Fibroblast of lung (primary cell): ENCODE results near the gene BCL7A.

Experiments
- CTCF ChIP-seq, 2 donors: IDR thresholded peaks in 1 of 2; conservative IDR thresholded peaks in 1 of 2; 1 replicate in 1 of 2; 2 replicates in 1 of 2; pipeline ENCODE4 v1.5.1; 2011 to 2012; ENCODE audit warnings: low read length in 2 of 2, control low read depth in 1 of 2, inconsistent platforms in 1 of 2, low read depth in 1 of 2, mild to moderate bottlenecking in 1 of 2
- EZH2 ChIP-seq: IDR thresholded peaks from 2 replicates; pipeline ENCODE4 v1.5.1; 2012; ENCODE audit warnings: low read length, control low read depth, mild to moderate bottlenecking; ENCODE audit errors: missing control alignments

- TF ChIP-seq CTCF (conservative IDR thresholded peaks at IDR 0.05 in 1 of 2, IDR thresholded peaks at IDR 0.05 in 1 of 2; ENCODE audit: low read depth in 1 of 2, low read length in 2 of 2) (no peak), EZH2 (no peak)
Observed at GRCh38 chr12:122096014-122096413, 74.3 kb downstream of the BCL7A start.
